GM12873 (cell line): ENCODE measurements around the gene PDE1C.

ENCODE experiments used
- CTCF ChIP-seq: IDR thresholded peaks from 2 replicates; pipeline ENCODE4 v1.5.1; 2012; ENCODE audit warnings: low read depth, mild to moderate bottlenecking, moderate library complexity, low read length, control low read depth; ENCODE audit not compliant: insufficient read depth; ENCODE audit errors: missing control alignments

PDE1C gene

GRCh38 chr7:32033006-32033405 is 37.2 kb downstream of the PDE1C start:
- TF ChIP-seq CTCF = no peak

GRCh38 chr7:32032211-32032610 is 38.0 kb downstream of the PDE1C start:
- TF ChIP-seq CTCF = no peak

- TF ChIP-seq CTCF = no peak
Measured at GRCh38 chr7:32030904-32031692, 39.1 kb downstream of the PDE1C start.

- no peak for TF ChIP-seq CTCF
Measured at GRCh38 chr7:32026083-32026425, 44.2 kb downstream of the PDE1C start.

- TF ChIP-seq CTCF = no peak
Measured at GRCh38 chr7:32025381-32026082, 44.7 kb downstream of the PDE1C start.

GRCh38 chr7:32023376-32023775 is 46.8 kb downstream of the PDE1C start:
- TF ChIP-seq CTCF = no peak

GRCh38 chr7:32022966-32023365 is 47.2 kb downstream of the PDE1C start:
- TF ChIP-seq CTCF = no peak
